MM.1S (cell line): ENCODE results near the gene POLR3B.

ENCODE experiments used
- DNase-seq: peaks from one replicate; pipeline ENCODE4 v3.0.0-alpha.2; 2015
- H2AFZ ChIP-seq: fragments of 300-600 bp; sonication (generic); 2 replicates; pipeline ENCODE4 v1.6.0; 2016; ENCODE audit warnings: antibody characterized with exemption, low read length
- H3F3A ChIP-seq: fragments of 300-600 bp; sonication (generic); 2 replicates; pipeline ENCODE4 v1.6.1; 2016; ENCODE audit warnings: mild to moderate bottlenecking, antibody characterized with exemption, low read length, moderate library complexity, mixed read lengths; ENCODE audit not compliant: insufficient read depth
- H3K27ac ChIP-seq: fragments of 300-600 bp; sonication (generic); 2 replicates; pipeline ENCODE4 v1.5.1; 2016; ENCODE audit warnings: mild to moderate bottlenecking, low read length
- H3K27me3 ChIP-seq: fragments of 300-600 bp; sonication (generic); replicated peaks from 2 replicates; pipeline ENCODE4 v1.6.0; 2016; ENCODE audit warnings: low read length; ENCODE audit not compliant: insufficient read depth
- H3K36me3 ChIP-seq: fragments of 300-600 bp; sonication (generic); replicated peaks from 2 replicates; pipeline ENCODE4 v1.6.1; 2016; ENCODE audit warnings: mild to moderate bottlenecking, low read length, mixed read lengths; ENCODE audit not compliant: insufficient read depth
- H3K4me1 ChIP-seq: fragments of 300-600 bp; sonication (generic); 2 replicates; pipeline ENCODE4 v1.6.1; 2016; ENCODE audit warnings: low read length, mixed read lengths
- H3K4me2 ChIP-seq: fragments of 300-600 bp; sonication (generic); 2 replicates; pipeline ENCODE4 v1.6.0; 2016; ENCODE audit warnings: low read depth, low read length
- H3K4me3 ChIP-seq: fragments of 300-600 bp; sonication (generic); 2 replicates; pipeline ENCODE4 v1.5.1; 2016; ENCODE audit warnings: low read length, mixed read lengths
- H3K79me2 ChIP-seq: fragments of 300-600 bp; sonication (generic); 2 replicates; pipeline ENCODE4 v1.6.1; 2016; ENCODE audit warnings: mixed run types, low read length, mixed read lengths
- H3K9ac ChIP-seq: fragments of 300-600 bp; sonication (generic); 2 replicates; pipeline ENCODE4 v1.6.1; 2016; ENCODE audit warnings: low read length, mixed read lengths
- H3K9me2 ChIP-seq: fragments of 300-600 bp; sonication (generic); replicated peaks from 2 replicates; pipeline ENCODE4 v1.6.1; 2016; ENCODE audit warnings: mild to moderate bottlenecking, low read length, mixed read lengths; ENCODE audit not compliant: insufficient read depth
- H3K9me3 ChIP-seq: fragments of 300-600 bp; sonication (generic); replicated peaks from 2 replicates; pipeline ENCODE4 v1.6.1; 2016; ENCODE audit warnings: mild to moderate bottlenecking, low read length, mixed read lengths; ENCODE audit not compliant: insufficient read depth
- H4K20me1 ChIP-seq: fragments of 300-600 bp; sonication (generic); 2 replicates; pipeline ENCODE4 v1.6.1; 2016; ENCODE audit warnings: mild to moderate bottlenecking, low read length, moderate library complexity, mixed read lengths; ENCODE audit not compliant: insufficient read depth
- CTCF ChIP-seq: fragments of 300-600 bp; sonication (generic); IDR thresholded peaks from 2 replicates; pipeline ENCODE4 v1.5.1; 2016; ENCODE audit warnings: antibody characterized with exemption, low read length, mixed read lengths
- EZH2 ChIP-seq: fragments of 300-600 bp; sonication (generic); optimal IDR thresholded peaks from 2 replicates; pipeline ENCODE3; 2017; ENCODE audit warnings: low read depth, mild to moderate bottlenecking, antibody characterized with exemption, low read length, mixed read lengths
- EZH2phosphoT487 ChIP-seq: fragments of 300-600 bp; sonication (generic); IDR thresholded peaks from 2 replicates; pipeline ENCODE4 v1.6.1; 2018; ENCODE audit warnings: antibody characterized with exemption, low read length

The POLR3B gene

DNA sequence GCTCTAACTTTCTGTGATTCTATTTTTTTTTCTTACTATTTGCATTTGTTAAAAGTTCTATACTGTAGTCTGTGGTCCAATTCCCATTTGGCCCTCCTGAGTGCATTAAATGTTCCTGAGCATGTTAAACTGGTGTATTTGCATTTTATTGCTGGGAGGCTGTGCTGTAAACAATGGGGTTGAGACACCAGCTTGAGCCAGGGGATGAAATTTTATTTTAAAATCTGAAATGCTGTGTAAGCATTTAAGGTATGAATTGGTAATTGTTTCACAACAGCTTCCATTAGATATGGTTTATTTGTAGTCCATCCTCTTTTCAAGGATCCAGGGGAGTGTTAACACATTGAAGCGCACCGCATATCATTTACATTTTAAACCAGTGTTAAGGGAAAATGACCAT, 135.3 kb downstream of the POLR3B start:
- Histone ChIP-seq H3K36me3 (0 out of 2 replicates have a peak, but pooled peaks cover under 1% of the 10 kb centered on the region), H3K27ac (no peak overlapping the region), H2AFZ (no peak overlapping the region), H3K9me2 (no peaks in the 10 kb centered on the region), H3K9ac (no peak overlapping the region), H3K9me3 (no peaks in the 10 kb centered on the region), H3K4me3 (no peak overlapping the region), H3K79me2 (no peaks in the 10 kb centered on the region), H3F3A (no peaks in the 10 kb centered on the region), H3K27me3 (no peaks in the 10 kb centered on the region), H3K4me1 (no peaks in the 10 kb centered on the region), H4K20me1 (no peaks in the 10 kb centered on the region), H3K4me2 (no peak overlapping the region)
- no peak for DNase-seq
- TF ChIP-seq EZH2phosphoT487: no peak
- no peak for TF ChIP-seq CTCF
- no peak for TF ChIP-seq EZH2

DNA sequence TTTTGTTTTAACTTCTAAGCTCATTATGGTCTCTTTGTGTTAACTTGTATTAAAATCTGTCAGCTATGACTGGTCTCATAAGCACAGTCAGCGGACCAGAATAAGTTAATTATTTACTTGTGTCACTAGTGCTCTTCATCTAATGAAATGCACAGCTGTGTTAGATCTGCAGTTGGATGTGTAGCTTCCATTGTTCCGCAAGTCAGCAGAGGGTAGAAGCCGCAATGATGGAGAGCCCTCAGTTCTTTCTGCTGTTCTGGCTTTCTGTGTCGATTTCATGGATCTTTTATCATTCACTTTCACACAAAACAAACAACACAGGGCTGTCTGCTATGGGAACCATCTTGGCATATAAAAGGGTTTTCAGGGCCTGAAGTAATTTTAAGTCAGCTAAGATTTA, 136.0 kb downstream of the POLR3B start:
- H3K36me3 ChIP-seq: 0 out of 2 replicates have a peak, but pooled peaks cover 3% of the 10 kb centered on the region
- H3K9me2 ChIP-seq: no peaks in the 10 kb centered on the region
- no peaks in the 10 kb centered on the region for H3K79me2 ChIP-seq
- H3K27ac ChIP-seq: no peak overlapping the region
- H3K4me1 ChIP-seq: no peaks in the 10 kb centered on the region
- no peaks in the 10 kb centered on the region for H3K27me3 ChIP-seq
- DNase-seq: no peak
- H4K20me1 ChIP-seq: no peaks in the 10 kb centered on the region
- no peak overlapping the region for H2AFZ ChIP-seq
- no peak overlapping the region for H3K9ac ChIP-seq
- no peaks in the 10 kb centered on the region for H3F3A ChIP-seq
- TF ChIP-seq EZH2phosphoT487 (no peak), CTCF (no peak), EZH2 (no peak)
- no peak overlapping the region for H3K4me3 ChIP-seq
- H3K4me2 ChIP-seq: no peak overlapping the region
- no peaks in the 10 kb centered on the region for H3K9me3 ChIP-seq

- TF ChIP-seq EZH2phosphoT487 (no peak), EZH2 (no peak), CTCF (no peak)
- no peak overlapping the region for H3K4me2 ChIP-seq
- 0 out of 2 replicates have a peak, but pooled peaks cover 3% of the 10 kb centered on the region for H3K36me3 ChIP-seq
- no peak overlapping the region for H2AFZ ChIP-seq
- no peaks in the 10 kb centered on the region for H3K79me2 ChIP-seq
- no peak overlapping the region for H3K9ac ChIP-seq
- H3F3A ChIP-seq: no peaks in the 10 kb centered on the region
- H3K9me3 ChIP-seq: no peaks in the 10 kb centered on the region
- H3K27me3 ChIP-seq: no peaks in the 10 kb centered on the region
- DNase-seq: no peak
- H3K9me2 ChIP-seq: no peaks in the 10 kb centered on the region
- no peaks in the 10 kb centered on the region for H4K20me1 ChIP-seq
- no peak overlapping the region for H3K4me3 ChIP-seq
- no peak overlapping the region for H3K27ac ChIP-seq
- no peaks in the 10 kb centered on the region for H3K4me1 ChIP-seq
Observed at GRCh38 chr12:106495354-106495965, 137.9 kb downstream of the POLR3B start.
